CD4-positive, alpha-beta T cell treated with Interleukin-6 for 4 hours (primary cell): ENCODE results near the gene SIL1.
"Not testable (repeated sequence)": the region's sequence is repeated elsewhere in the genome, so short reads cannot be mapped to it uniquely, and the experiment has no call there.

Experiments used
- DNase-seq: peaks from one replicate; pipeline ENCODE4 v3.0.0-alpha.2; 2020; ENCODE audit warnings: mixed read lengths

Gene SIL1

DNA sequence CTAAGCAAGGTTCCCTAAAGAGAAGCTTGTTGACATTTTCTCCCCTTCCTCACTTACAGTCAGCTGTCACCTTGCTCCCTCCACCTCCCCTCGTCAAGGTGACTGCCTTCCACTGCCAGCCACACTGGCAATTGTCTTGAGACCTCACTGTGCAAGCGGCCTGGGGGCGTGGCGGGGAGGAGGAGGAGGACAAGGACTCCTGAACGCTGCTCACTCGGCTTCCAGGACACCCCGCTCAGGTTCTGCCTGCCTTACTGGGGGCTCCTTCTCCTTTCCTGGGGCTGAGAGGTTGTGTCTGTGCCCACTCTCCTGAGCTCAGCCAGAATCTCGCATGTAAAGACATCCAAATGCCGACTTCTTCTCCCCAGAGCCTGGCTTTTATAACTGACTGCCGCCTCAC is 262.7 kb downstream of the SIL1 start:
- DNase-seq = no peak

DNA sequence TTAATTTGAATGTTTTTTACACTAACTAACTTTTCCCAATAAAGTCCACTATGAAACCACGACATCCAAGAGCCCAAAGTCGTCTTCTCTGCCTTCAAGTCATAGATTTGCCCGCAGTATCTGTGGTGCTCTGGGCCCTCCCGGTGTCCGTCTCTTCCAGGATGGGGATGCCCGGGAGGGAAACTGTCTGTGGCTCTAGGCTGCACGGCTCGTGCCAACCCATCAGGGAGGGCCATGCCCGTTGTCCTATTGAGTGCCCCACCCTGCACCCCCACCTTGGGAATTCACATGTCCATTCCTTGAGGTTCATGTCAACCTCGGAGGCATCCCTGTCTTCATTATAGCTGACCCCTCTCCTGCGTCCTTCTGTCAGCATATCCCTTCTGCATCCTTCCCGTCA is 263.2 kb downstream of the SIL1 start:
- DNase-seq = no peak

DNA sequence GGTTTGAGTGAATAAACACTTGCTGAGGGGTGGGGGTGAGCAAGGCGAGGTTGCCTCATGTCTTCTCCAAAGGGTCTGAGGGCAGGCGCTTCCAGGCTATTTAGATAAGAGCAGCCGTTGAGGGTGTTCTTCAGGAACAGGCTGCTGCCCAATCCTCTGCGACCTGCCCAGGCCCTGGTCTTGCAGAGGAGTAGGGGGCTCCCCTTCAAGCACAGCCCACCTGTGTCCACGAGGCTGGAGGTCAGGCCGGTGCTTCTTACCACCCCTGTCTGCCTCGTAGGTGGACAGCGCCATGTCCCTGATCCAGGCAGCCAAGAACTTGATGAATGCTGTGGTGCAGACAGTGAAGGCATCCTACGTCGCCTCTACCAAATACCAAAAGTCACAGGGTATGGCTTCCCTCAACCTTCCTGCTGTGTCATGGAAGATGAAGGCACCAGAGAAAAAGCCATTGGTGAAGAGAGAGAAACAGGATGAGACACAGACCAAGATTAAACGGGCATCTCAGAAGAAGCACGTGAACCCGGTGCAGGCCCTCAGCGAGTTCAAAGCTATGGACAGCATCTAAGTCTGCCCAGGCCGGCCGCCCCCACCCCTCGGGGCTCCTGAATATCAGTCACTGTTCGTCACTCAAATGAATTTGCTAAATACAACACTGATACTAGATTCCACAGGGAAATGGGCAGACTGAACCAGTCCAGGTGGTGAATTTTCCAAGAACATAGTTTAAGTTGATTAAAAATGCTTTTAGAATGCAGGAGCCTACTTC is 264.5 kb downstream of the SIL1 start:
- DNase-seq = no peak

DNA sequence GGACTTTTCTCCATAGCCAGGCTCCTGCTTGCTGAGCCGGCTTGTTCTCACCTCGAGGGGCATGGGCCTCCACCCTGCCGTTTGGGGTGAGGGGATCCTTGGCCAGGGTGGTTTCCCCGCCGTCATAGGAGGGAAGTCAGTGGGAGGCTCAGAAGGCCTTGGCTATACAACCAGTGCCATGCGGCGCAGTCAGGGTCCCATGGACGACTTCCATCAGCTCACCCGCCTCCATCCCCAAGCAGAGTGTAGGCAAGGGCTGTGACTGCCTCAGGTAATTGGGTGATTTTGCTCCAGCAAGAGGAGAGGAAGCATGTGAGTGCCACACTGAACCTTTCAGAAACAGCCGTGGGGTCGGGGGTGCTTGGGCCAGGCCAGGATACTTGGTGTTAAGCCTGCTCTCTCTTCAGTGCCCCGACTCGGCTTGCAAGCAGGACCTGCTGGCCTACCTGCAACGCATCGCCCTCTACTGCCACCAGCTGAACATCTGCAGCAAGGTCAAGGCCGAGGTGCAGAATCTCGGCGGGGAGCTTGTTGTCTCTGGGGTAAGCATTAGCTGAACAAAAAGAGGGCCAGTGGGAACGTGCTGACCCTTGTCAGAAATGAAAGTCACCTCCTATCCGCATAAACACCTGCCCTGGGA is 265.9 kb downstream of the SIL1 start:
- no peak for DNase-seq

DNA sequence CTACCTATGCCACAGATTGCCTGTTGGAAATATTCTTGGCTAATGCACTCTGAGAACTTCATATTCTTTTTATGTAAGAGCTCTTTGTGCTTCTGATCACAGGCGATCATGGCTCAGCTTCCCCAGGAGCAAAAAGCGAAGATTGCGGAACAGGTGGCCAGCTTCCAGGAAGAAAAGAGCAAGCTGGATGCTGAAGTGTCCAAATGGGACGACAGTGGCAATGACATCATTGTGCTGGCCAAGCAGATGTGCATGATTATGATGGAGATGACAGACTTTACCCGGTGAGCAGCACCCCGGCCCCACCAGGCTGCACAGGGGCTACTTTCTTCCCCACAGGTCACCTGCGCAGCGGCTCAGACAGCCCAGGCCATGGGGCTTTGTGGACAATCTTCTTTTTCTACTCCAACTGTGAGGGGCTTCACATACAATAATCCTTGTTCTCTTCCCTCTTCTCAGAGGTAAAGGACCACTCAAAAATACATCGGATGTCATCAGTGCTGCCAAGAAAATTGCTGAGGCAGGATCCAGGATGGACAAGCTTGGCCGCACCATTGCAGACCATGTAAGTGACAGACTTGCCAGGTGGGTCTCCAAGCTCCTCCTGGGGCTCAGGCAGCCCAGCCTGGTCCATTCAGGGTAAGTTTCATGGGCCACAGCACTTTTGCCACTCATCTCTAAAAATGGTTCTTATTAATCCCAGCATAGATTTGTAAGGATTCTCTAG is 267.6 kb downstream of the SIL1 start:
- DNase-seq = no peak

GRCh38 chr5:138929571-138929955 is 268.6 kb downstream of the SIL1 start:
- no peak for DNase-seq

DNA sequence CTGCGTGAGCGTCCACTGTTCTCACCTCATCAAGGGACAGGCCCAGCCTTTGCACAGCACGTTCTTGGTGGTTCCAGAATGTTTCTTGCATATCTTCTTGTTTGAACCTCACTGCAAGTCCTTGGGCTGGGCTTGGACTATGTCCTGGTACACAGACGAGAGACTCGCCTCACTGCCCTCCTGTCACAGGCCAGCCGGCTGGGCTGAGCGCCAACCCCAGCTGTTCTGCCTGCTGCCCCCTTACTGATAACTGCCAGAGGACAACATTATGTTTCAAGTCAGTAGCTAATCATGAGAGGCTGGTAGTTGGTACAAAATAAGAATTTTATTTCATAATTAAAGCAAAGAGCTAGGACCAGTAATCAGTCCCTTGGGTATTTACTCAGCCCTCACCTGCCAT is 270.2 kb downstream of the SIL1 start:
- no peak for DNase-seq

- no peak for DNase-seq
These were observed 270.6 kb downstream of the SIL1 start for GRCh38 chr5:138927544-138927943.

DNA sequence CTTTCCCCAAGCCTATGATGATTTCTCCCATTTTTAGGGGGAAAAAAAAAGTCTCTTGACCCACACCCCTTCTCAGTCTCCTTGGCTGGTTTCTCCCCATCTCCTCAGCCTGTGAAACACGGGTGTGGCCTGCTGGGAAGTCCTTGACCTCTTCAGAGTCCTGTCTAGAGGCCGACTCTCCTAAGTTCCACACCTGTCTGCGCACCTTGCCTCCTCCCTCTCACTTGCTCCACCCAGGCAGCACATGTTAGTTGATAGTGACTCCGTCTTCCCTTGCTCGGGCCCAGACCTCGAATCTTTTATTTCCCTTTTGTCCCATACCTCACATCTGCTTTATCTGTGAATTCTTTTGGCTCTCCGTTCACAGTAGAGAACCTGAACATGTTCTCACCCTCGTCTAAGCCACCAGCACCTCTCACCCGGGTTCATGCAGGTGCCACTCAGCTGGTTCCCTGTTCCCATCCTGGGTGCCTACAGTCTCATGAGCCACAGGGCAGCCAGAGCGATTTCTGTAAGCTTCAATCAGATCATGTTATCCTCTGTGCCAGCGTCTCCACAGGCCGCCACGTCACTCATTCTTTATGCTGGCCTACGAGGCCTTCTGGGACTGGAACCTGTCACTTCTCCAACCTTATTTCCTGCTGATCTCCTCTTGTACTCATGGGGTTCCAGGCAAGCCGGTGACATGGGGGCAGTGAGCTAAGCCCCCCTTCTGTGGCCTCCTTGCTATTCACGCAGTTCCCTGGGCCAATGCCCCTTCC is 271.3 kb downstream of the SIL1 start:
- DNase-seq = no peak

DNA sequence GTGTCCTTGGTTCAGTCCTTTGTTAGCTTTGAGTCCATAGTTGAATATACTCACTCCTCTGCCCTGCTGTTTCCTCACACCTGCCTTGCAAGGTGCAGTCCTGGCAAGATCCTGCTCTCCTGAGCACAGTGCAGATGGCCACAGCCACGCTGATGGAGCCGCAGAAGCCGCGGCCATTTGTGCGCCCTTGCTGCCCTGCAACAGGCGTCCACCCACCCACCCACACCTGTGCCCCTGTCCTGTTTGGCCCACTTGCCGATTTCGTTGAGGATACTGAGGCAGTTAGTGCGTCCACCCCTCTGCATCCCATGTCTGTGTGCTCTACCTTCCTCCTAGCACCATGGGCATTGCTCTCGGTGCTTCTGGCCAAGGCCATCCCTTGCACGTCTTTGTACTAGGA is 271.9 kb downstream of the SIL1 start:
- DNase-seq = no peak

GRCh38 chr5:138925090-138925635 is 273.0 kb downstream of the SIL1 start:
- no peak for DNase-seq

DNA sequence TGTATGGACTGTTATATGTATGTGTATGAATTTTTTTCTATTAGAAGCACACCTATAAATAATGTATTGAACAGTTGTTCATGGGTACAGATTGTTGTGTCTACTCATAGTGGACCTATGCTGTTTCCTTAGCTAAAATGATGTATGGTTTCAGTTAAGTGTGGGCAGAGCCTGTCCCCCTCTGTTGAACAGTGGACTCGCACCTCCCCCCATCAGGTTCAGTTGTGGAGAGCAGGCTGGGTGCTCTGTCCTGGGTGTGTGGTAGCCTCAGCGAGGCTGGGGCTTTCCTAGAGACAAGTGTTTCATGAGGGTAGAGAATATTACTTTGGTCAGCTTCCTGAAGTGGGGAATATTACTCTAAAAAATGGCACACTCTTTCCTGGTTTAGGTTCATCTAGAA is 275.7 kb downstream of the SIL1 start:
- DNase-seq = no peak

- DNase-seq = not testable (repeated sequence)
These were observed 276.8 kb downstream of the SIL1 start for GRCh38 chr5:138921362-138921761.

DNA sequence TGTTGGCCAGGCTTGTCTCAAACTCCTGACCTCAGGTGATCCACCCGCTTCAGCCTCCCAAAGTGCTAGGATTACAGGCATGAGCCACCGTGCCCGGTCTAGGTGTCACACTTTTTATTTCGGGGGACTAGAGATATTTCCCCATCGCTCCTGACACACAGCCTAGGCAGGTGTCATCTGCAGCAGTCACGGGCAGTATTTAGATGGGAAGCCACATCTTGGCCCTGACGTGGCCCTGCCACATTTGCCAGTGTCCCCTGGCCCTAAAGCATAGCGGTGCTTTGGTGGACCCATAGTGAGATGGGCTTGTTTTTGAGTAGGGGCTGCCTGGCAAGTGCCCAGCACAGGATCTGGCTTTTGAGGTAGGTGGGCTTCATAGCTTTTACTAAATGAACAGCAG is 278.0 kb downstream of the SIL1 start:
- DNase-seq = no peak

DNA sequence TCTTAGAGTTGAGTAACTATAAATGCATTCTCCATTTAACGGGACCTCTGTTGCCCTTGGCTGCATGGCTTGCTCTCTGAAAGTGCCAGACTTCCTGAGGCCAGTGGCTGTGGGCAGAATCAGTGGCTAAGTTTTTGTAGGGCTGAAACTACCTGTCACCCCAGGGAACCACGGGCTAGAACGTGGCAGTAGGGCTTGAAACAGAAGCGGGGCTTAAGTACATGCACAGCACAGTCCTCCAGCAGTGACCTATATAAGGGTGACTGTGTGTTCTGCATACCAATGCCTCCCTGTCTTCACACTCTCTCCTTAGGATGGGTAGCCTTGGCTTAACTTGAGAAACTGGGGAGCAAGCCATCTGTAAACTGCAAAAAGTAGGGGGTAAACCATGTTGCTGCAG is 279.5 kb downstream of the SIL1 start:
- no peak for DNase-seq

DNA sequence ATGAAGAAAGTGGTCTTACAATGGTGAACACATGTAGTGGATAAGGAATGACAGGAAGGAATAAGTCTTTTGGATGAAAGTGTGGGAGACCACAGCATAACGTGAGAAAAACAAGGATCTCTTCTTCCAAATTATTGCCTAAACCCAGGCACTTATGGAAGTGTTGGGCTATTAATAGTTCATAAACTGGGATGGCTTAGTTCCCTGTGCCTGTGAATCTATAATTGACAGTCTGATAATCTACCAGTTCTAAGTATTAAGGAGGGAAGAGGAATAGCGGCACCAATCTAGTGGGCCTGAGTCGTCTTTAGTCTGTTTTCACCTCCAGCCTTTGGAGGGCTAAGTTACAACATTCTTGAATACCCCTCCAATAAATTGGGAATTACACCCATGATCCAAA is 283.8 kb downstream of the SIL1 start:
- DNase-seq = no peak

DNA sequence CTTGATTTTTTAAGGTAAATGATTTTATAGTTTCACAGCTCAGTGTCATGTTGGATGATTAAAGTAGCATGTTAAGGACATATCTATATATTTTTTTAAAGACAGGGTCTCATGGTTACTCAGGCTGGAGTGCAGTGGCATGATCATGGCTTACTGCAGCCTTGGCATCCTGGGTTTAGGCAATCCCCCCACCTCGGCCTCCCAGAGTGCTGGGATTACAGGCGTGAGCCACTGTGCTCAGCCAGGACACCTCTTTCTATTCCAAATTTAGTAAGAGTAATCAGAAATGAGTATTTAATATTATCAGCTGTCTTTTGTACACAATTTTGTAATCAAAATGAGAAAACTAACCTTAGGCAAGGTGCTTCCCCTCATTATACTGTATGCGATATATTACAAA is 284.4 kb downstream of the SIL1 start:
- DNase-seq = no peak

- no peak for DNase-seq
These were observed 286.1 kb downstream of the SIL1 start for GRCh38 chr5:138912093-138912492.

DNA sequence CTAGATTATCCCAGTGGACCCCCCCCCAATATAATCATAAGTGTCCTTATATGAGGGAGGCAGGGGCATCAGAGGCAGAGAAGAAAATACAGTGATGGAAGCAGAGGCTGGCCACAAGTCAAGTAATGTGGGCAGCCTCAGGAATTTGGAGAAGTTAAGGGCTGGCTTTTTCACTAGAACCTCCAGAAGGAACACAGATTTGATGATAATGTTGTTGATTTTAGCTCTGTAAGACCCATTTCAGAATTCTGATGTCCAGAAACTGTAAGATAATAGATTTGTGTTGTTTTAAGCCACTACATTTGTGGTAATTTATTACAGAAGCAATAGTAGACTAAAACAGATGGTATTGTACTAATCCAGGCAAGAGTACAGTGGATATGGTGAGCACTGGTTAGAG is 286.7 kb downstream of the SIL1 start:
- DNase-seq = no peak

DNA sequence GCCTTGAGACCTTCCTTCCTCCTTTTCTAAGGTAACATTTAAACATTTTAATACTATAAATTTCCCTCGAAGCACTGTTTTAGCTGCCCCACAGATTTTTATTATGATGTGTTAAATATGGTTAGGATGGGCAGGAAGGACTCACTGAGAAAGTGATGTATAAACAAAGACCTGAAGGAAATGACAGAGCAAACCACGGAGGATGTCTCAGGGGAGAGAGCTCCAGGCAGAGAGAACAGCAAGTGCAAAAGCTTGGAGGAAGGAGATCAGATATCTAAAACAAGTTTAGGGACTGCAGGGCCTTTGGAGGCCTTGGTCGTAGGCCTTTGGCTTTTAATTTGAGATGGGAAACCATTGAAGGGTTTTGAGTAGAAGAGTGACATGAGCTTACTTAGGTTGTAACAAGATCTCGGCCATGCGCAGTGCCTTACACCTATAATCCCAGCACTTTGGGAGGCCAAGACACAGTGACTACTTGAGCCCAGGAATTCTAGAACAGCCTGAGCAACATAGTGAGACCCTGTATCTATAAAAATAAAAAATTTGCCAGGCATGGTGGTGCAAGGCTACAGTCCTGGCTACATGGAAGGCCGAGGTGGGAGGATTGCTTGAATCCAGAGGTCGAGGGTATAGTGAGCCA is 287.5 kb downstream of the SIL1 start:
- no peak for DNase-seq

DNA sequence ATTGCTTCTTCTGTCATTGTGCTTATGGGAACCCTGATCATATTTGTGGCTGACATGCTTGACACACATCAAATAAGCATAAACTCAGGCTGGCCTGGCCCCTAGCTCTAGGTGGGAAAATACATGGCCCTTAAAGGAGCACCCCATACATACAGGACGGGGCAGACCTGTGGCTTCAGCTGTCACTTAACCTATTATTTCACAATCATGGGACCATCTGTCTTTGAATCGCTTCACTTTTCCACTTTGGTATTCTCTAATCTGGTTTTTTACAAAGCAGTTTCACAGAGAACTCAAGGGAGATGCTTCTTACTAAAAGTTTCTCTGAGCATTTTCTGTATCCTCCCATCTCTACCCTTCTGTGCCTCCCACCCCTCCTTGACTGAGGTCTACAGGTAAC is 288.4 kb downstream of the SIL1 start:
- no peak for DNase-seq

DNA sequence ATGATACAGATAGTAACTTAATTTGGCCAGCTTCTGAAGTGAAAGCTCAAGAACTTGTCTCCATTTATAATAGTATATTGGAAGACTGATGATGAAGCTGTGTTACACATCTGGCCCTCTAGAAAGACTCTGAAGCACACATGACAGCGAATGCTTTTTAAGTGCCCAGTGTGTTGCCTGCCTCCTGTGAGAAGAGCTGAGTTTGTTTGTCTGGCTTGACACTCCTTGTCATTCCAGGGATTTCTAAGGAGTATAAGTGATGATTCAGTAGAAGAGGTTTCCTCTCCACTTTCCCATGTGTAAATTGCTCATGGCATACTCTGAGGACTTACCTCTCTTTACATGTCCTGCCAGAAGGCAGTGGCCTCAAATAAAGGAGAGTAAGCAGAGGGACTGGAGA is 292.6 kb downstream of the SIL1 start:
- no peak for DNase-seq
